Left lung (tissue), 10 donors: ENCODE data around the gene TUBGCP6. TPM values are rescaled to one million over a fixed set of nuclear protein-coding genes. Genes with fewer than 3 reads are reported as not detected.
"Not testable (repeated sequence)": the region's sequence is repeated elsewhere in the genome, so short reads cannot be mapped to it uniquely, and the experiment has no call there.

Source experiments
- ATAC-seq: fragments of 200-7000 bp; cut with Tn5 transposase; one replicate; pipeline ENCODE4 v1.9.1; 2020; ENCODE audit warnings: moderate library complexity
- DNase-seq, 4 donors: peaks; one replicate each; pipeline ENCODE4 v3.0.0-alpha.2; 2013 to 2020
- H3K27ac ChIP-seq, 2 donors: fragments of 200-600 bp; sonication (generic) in 1 of 2; one replicate each; pipeline versions ENCODE4 v1.5.0 to v1.8.0; 2020 to 2021
- H3K27me3 ChIP-seq, 2 donors: fragments of 200-600 bp; sonication (generic) in 1 of 2; one replicate each; pipeline versions ENCODE4 v1.5.0 to v1.8.0; 2020 to 2021
- H3K36me3 ChIP-seq, 2 donors: fragments of 200-600 bp; sonication (generic) in 1 of 2; one replicate each; pipeline versions ENCODE4 v1.5.0 to v1.8.0; 2020 to 2021
- H3K4me1 ChIP-seq, 2 donors: fragments of 200-600 bp; one replicate each; pipeline ENCODE4 v1.8.0; 2021
- H3K4me3 ChIP-seq, 2 donors: fragments of 200-600 bp; sonication (generic) in 1 of 2; one replicate each; pipeline versions ENCODE4 v1.5.0 to v1.8.0; 2020 to 2021; ENCODE audit warnings: mild to moderate bottlenecking in 1 of 2
- H3K9me3 ChIP-seq, 2 donors: fragments of 200-600 bp; sonication (generic) in 1 of 2; one replicate each; pipeline versions ENCODE4 v1.5.0 to v1.8.0; 2020 to 2021
- CTCF ChIP-seq, 2 donors: fragments of 200-600 bp; sonication (generic) in 1 of 2; IDR thresholded peaks; one replicate each; pipeline versions ENCODE4 v1.5.0 to v1.8.0; 2021; ENCODE audit warnings: antibody characterized with exemption in 2 of 2
- intact Hi-C, 2 donors: fragments of 100-400 bp; cut with DNase I; formaldehyde crosslinking; loops; one replicate each; pipeline versions ENCODE4 v1.11.2 to v1.14.2; 2022
- polyA plus RNA-seq, 6 donors: library from polyadenylated mRNA; unstranded; fragments of 120-200 nt; gene quantifications; one replicate each; pipeline ENCODE4 v1.2.1, GENCODE V29; 2013; ENCODE audit not compliant: insufficient read length in 6 of 6
- total RNA-seq, 2 donors: library from RNA; stranded (reverse); fragmentation: NEBNext Ultra II Directional; extraction: Animal tissue kit (Norgen Biotek cat#: 25700); gene quantifications; one replicate each; pipeline ENCODE4 v1.2.1, GENCODE V29; 2021
- donor health status: DM: no; HTN: yes; CAD: no.
- donor health status: DM: no; HTN: no; CAD: no.

Gene TUBGCP6
- total and polyA plus RNA-seq, 8 donors, result 37.2 to 50.1 (median 42.7) TPM

DNA sequence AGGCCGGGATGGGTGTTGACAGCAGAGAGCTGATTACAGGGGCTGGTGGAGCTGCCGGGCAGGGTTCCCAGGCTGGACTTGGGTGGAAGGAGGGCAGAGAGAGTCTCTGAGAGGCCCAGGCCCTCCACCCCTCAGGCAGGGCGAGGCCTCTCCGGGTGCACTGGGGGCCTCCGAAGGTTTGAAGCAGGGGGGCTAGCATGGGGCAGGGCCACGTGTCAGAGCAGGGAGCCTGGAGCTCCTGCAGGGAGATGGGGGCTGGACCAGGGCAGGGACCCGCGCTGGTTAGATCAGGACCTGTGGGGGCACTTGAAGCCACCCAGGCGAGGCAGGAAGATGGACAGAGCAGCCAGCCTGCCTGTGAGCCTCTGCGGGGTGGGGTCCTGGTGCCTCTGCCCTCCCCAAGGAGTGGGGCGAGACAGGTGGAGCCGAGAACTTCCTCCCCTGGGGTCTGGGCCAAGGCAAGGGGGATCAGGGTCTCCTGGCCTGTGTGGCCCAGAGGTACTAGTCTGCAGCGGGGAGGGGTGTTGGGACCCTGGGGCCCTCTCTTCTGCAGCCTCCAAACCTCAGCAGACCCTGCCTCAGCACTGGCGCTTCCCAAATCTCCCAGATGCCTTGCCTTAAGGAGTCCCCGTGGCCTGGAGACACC, 73.4 kb downstream of the TUBGCP6 start:
- peaks cover 18 to 49% of the 10 kb centered on the region in 2 donors for H3K27me3 ChIP-seq
- ATAC-seq, result no peak
- no peak overlapping the region for H3K27ac ChIP-seq
- peak overlapping the region in 1 of 2 donors; percentile 32 for H3K4me3 ChIP-seq
- no peaks in the 10 kb centered on the region for H3K36me3 ChIP-seq
- H3K9me3 ChIP-seq, result no peaks in the 10 kb centered on the region
- H3K4me1 ChIP-seq, result peaks cover 0 to 21% of the 10 kb centered on the region in 2 donors
- intact Hi-C loops, result no loop called here
- peak in 2 of 4 donors; percentile 33 to 69 for DNase-seq
- no peak for TF ChIP-seq CTCF (IDR thresholded peaks at IDR 0.05)

GRCh38 chr22:50170453-50171318, 74.1 kb downstream of the TUBGCP6 start, which contains the start of gene PANX2:
Gene PANX2 (plus strand): TSS chr22:50170731. CDS start chr22:50170731, 0 bp downstream.
- Histone ChIP-seq H3K9me3 (no peaks in the 10 kb centered on the region), H3K36me3 (no peaks in the 10 kb centered on the region), H3K27ac (no peak within 1 kb of the TSS), H3K4me1 (peaks cover 0 to 21% of the 10 kb centered on the region in 2 donors), H3K27me3 (peaks cover 18 to 49% of the 10 kb centered on the region in 2 donors), H3K4me3 (peak within 1 kb of the TSS; percentile 21 to 45)
- intact Hi-C loops, result no loop called here
- ATAC-seq (no peak), DNase-seq (peak in 2 of 4 donors; percentile 34 to 85)
- no peak for TF ChIP-seq CTCF (IDR thresholded peaks at IDR 0.05)

DNA sequence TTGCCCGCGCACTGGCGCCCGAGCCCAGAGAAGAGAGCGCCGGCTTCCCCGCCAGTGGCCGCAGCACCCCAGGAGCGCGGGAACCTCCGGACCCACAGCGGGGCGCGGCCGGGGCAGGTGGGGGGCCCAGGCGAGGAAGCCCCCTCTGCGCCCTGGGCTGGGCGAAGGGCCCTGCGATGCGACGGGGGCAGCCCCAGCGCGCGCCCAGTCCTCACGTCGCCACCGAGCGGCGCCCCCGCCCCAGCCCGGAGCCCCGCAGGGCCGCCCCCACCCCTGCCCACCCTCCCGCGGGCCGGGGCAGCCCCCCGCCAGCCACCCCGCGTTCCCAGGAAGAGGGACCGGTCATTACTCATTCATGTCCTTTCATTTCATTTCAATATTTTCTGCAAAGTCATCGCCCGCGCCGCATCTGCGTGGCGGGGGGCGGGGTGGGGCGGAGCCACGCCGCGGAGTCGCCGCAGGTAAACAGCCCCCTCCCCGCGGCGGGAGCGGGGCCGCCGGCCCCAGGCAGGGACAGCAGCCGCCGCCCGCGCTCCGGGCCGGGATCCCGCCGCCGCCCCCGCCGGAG, 75.0 kb downstream of the TUBGCP6 start:
- Histone ChIP-seq H3K27me3 (peaks cover 18 to 49% of the 10 kb centered on the region in 2 donors), H3K4me1 (peaks cover 0 to 21% of the 10 kb centered on the region in 2 donors), H3K36me3 (no peaks in the 10 kb centered on the region), H3K27ac (no peak overlapping the region), H3K9me3 (no peaks in the 10 kb centered on the region), H3K4me3 (peak overlapping the region; percentile 21 to 45)
- no peak for TF ChIP-seq CTCF (IDR thresholded peaks at IDR 0.05)
- ATAC-seq (peak; percentile 47), DNase-seq (peak in 2 of 4 donors; percentile 47 to 88)
- intact Hi-C loops, result no loop called here

- intact Hi-C loops, result no loop called here
- no peak for ATAC-seq
- no peaks in the 10 kb centered on the region for H3K36me3 ChIP-seq
- no peaks in the 10 kb centered on the region for H3K9me3 ChIP-seq
- H3K27ac ChIP-seq, result no peak overlapping the region
- no peak for TF ChIP-seq CTCF (IDR thresholded peaks at IDR 0.05)
- peaks cover 18 to 47% of the 10 kb centered on the region in 2 donors for H3K27me3 ChIP-seq
- DNase-seq, result peak in 1 of 4 donors; percentile 78
- H3K4me1 ChIP-seq, result peaks cover 0 to 21% of the 10 kb centered on the region in 2 donors
- peak overlapping the region in 1 of 2 donors; percentile 45 for H3K4me3 ChIP-seq
Observed at GRCh38 chr22:50169181-50169759, 75.6 kb downstream of the TUBGCP6 start.

GRCh38 chr22:50168490-50169180, 76.2 kb downstream of the TUBGCP6 start:
- intact Hi-C loops, result not testable (repeated sequence)

More at GRCh38 chr22:50168490-50169180, 76.2 kb downstream of the TUBGCP6 start:
- DNase-seq, H3K9me3 ChIP-seq, H3K4me3 ChIP-seq, H3K36me3 ChIP-seq, H3K27ac ChIP-seq, ATAC-seq: not testable (repeated sequence)
- Histone ChIP-seq H3K4me1 (peaks cover 0 to 21% of the 10 kb centered on the region in 2 donors), H3K27me3 (peaks cover 18 to 49% of the 10 kb centered on the region in 2 donors)
